ENCODE data around the gene RNU6-9. TPM values are rescaled to one million over a fixed set of nuclear protein-coding genes. Genes with fewer than 3 reads are reported as not detected.
A peak's percentile ranks its signal among the peaks of the same experiment; 100 is the strongest.

Gene RNU6-9
- total RNA-seq, 1 experiment from 2014 or later = not detected

DNA sequence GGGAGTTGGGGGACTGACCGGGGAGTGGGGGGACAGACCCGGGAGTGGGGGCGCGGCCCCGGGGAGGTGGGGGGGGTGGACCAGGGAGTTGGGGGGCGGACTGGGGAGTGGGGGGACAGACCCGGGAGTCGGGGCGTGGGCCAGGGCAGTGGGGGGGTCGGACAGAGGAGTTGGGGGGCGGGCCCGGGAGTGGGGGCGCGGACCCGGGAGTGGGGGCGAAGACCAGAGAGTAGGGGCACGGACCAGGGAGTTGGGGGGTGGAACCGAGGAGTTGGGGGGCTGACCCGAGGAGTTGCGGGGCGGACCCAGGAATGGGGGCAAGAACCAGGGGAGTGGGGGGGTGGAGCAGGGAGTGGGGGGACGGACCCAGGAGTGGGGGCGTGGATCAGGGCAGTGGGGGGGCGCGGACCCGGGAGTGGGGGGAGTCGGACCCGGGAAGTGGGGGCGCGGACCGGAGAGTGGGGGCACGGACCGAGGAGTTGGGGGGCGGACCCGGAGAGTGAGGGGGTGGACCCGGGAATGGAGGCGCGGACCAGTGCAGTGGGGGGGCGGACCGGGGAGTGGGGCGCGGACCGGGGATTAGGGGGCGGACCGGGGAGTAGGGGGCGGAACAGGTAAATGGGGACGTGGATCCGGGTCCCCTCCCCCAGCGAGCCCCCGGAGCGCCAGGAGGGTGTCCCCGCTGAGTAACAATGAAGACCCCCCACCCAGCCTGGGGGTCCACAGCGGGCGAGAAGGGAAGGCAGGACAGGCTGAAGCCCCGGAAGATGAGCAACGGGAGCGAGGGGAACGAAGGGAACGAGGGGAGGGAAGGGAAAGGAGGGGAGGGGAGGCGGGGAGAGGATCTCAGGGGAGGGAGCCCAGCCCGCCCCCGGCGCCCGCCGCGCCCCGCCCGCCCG, 19.1 kb downstream of the RNU6-9 start:
- Histone ChIP-seq H3K4me3 (peak overlapping the region; percentile 73), H3K9me3 (ENCODE audit: insufficient read depth, low read depth) (no peaks in the 10 kb centered on the region), H4K20me1 (ENCODE audit: insufficient read depth) (peaks cover 6% of the 10 kb centered on the region; the same call in 1 of the 2 replicates), H3K4me1 (replicated peaks; ENCODE audit: insufficient read depth) (peaks cover 20% of the 10 kb centered on the region), H3F3A (ENCODE audit: insufficient read depth, low read depth) (peaks cover 45% of the 10 kb centered on the region; the same call in 1 of the 2 replicates), H3K4me2 (peak overlapping the region; percentile 66), H3K9me2 (ENCODE audit: insufficient read depth) (no peaks in the 10 kb centered on the region), H2AFZ (no peak overlapping the region), H3K27me3 (ENCODE audit: insufficient read depth, low read depth) (peaks cover 1% of the 10 kb centered on the region; the same call in 1 of the 2 replicates), H3K79me2 (ENCODE audit: low read depth) (peaks cover 40% of the 10 kb centered on the region), H3K27ac (no peak overlapping the region), H3K36me3 (ENCODE audit: low read depth) (no peaks in the 10 kb centered on the region)
- no TSS peak for BruUV-seq (replicated peaks)
- CTCF ChIA-PET = no interaction called here
- POLR2A ChIA-PET (ENCODE audit: unreplicated experiment) = no interaction called here
- no peak for TF ChIP-seq EZH2 (IDR thresholded peaks at IDR 0.05; ENCODE audit: low read depth)
- TF ChIP-seq, protein P1, sequence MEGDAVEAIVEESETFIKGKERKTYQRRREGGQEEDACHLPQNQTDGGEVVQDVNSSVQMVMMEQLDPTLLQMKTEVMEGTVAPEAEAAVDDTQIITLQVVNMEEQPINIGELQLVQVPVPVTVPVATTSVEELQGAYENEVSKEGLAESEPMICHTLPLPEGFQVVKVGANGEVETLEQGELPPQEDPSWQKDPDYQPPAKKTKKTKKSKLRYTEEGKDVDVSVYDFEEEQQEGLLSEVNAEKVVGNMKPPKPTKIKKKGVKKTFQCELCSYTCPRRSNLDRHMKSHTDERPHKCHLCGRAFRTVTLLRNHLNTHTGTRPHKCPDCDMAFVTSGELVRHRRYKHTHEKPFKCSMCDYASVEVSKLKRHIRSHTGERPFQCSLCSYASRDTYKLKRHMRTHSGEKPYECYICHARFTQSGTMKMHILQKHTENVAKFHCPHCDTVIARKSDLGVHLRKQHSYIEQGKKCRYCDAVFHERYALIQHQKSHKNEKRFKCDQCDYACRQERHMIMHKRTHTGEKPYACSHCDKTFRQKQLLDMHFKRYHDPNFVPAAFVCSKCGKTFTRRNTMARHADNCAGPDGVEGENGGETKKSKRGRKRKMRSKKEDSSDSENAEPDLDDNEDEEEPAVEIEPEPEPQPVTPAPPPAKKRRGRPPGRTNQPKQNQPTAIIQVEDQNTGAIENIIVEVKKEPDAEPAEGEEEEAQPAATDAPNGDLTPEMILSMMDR (conservative IDR thresholded peaks at IDR 0.05) = no peak
- DNase-seq = no peak
- intact Hi-C loops (cut with micrococcal nuclease; ENCODE audit: unreplicated experiment) = no loop called here

DNA sequence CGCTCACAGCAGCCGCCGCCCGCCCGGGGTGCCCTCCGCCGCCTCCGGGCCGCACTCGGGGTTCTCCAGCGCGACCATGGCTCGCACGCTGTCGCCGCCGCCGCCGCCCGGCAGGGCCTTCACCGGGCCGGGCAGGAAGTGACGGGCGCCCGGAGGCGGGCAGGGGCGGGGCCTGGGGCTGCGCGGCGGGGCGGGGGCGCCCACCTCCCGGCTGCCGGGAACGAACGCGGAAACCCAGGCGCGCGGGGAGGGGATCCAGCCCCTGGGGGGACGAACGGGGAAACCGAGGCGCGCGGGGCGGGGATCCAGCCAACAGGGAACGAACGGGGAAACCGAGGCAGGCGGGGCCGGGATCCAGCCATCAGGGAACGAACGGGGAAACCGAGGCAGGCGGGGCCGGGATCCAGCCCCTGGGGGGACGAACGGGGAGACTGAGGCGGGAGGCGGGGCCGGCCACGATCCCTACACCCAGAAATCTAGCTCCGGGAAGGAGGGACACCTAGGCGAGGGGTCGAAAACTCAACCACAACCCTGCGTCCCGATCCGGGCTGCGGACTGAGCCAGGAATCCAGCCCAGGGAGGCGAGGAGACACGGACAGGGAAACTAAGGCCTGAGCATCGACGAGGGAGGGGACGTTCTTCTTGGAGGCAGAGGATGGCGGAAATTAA, 19.9 kb downstream of the RNU6-9 start, which contains the start of gene R3HDM4:
TSS of gene R3HDM4 (minus strand) at position 140 of the 669 bp plus-strand sequence. CDS start at position 78, 62 bp downstream.
- POLR2A ChIA-PET (ENCODE audit: unreplicated experiment) = no interaction called here
- Histone ChIP-seq H3K9me2 (ENCODE audit: insufficient read depth) (no peaks in the 10 kb centered on the region), H3K27ac (no peak within 1 kb of the TSS), H3K36me3 (ENCODE audit: low read depth) (no peaks in the 10 kb centered on the region), H3K27me3 (ENCODE audit: insufficient read depth, low read depth) (peaks cover 9% of the 10 kb centered on the region), H3K4me1 (replicated peaks; ENCODE audit: insufficient read depth) (peaks cover 18% of the 10 kb centered on the region), H3K79me2 (ENCODE audit: low read depth) (peaks cover 33% of the 10 kb centered on the region), H3K4me3 (peak within 1 kb of the TSS; percentile 73), H3F3A (ENCODE audit: insufficient read depth, low read depth) (peaks cover 42% of the 10 kb centered on the region; the same call in 1 of the 2 replicates), H4K20me1 (ENCODE audit: insufficient read depth) (peaks cover under 1% of the 10 kb centered on the region; the same call in 1 of the 2 replicates), H3K9me3 (ENCODE audit: insufficient read depth, low read depth) (no peaks in the 10 kb centered on the region), H2AFZ (peak within 1 kb of the TSS; percentile 88), H3K4me2 (peak within 1 kb of the TSS; percentile 87)
- intact Hi-C loops (cut with micrococcal nuclease; ENCODE audit: unreplicated experiment) = no loop called here
- peak in 1 of 2 experiments; percentile 70 for DNase-seq
- CTCF ChIA-PET = interaction anchor here (0.6 kb wide), 1 partner anchor 143 kb away, joined by 4 read pairs; no protein-coding TSS in a partner anchor
- no peak for TF ChIP-seq EZH2 (IDR thresholded peaks at IDR 0.05; ENCODE audit: low read depth)
- TF ChIP-seq, protein P1 (conservative IDR thresholded peaks at IDR 0.05) = no peak
- TSS peak; percentile 32 for BruUV-seq (replicated peaks)

DNA sequence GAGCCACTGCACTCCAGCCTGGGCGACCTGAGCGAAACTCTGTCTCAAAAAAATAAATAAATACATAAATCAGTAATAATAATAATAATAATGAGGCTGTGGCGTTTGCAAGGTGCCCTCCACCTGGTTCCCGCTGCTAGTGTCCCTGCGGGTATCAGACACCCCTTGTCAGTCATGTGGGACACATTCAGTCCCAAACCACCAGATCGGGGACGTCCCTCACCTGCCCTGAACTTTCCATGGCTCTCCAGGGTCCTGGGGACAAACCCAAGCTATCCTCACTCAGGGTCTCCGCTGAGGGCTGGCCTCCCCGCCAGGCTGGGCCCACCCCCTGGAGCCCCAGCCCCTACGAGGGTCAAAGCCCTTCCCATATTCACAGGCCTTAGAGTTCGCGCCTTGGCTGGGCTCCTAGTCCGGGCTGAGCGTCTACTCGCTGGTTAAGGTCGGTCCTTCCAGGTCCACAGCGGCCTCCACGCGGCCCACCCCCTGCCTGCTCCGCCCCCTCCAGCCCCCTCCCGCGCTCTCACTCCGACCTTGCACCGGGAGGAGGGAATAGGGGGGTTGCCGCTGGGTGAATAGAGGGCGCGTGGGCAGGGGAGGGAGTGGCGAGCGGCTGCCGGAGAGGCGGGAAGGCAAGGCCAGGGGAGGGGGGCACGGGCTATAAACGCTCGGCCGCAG, 23.5 kb downstream of the RNU6-9 start:
- Histone ChIP-seq H3K36me3 (ENCODE audit: low read depth) (no peaks in the 10 kb centered on the region), H3K4me2 (no peak overlapping the region), H3K4me3 (no peak overlapping the region), H3F3A (ENCODE audit: insufficient read depth, low read depth) (peaks cover 21% of the 10 kb centered on the region; the same call in 1 of the 2 replicates), H4K20me1 (ENCODE audit: insufficient read depth) (no peaks in the 10 kb centered on the region), H3K9me3 (ENCODE audit: insufficient read depth, low read depth) (no peaks in the 10 kb centered on the region), H2AFZ (no peak overlapping the region), H3K27me3 (ENCODE audit: insufficient read depth, low read depth) (peaks cover 21% of the 10 kb centered on the region), H3K79me2 (ENCODE audit: low read depth) (peaks cover 6% of the 10 kb centered on the region; the same call in 1 of the 2 replicates), H3K4me1 (replicated peaks; ENCODE audit: insufficient read depth) (0 out of 2 replicates have a peak, but pooled peaks cover 4% of the 10 kb centered on the region), H3K9me2 (ENCODE audit: insufficient read depth) (no peaks in the 10 kb centered on the region), H3K27ac (no peak overlapping the region)
- BruUV-seq (replicated peaks) = no TSS peak
- DNase-seq = no peak
- intact Hi-C loops (cut with micrococcal nuclease; ENCODE audit: unreplicated experiment) = loop anchor here (2.0 kb wide), 1 partner anchor 60 kb away; no protein-coding TSS in a partner anchor
- ChIA-PET CTCF (no interaction called here), POLR2A (ENCODE audit: unreplicated experiment) (no interaction called here)
- TF ChIP-seq, protein P1 (conservative IDR thresholded peaks at IDR 0.05) = no peak
